Nucleus accumbens (tissue), 56 donors: ENCODE measurements around the gene AFTPH.

ENCODE experiments used
- DNase-seq, 56 donors: peaks; one replicate each; lab custom pipeline; 2025; lab: John Stamatoyannopoulos, UW

The AFTPH gene

DNA sequence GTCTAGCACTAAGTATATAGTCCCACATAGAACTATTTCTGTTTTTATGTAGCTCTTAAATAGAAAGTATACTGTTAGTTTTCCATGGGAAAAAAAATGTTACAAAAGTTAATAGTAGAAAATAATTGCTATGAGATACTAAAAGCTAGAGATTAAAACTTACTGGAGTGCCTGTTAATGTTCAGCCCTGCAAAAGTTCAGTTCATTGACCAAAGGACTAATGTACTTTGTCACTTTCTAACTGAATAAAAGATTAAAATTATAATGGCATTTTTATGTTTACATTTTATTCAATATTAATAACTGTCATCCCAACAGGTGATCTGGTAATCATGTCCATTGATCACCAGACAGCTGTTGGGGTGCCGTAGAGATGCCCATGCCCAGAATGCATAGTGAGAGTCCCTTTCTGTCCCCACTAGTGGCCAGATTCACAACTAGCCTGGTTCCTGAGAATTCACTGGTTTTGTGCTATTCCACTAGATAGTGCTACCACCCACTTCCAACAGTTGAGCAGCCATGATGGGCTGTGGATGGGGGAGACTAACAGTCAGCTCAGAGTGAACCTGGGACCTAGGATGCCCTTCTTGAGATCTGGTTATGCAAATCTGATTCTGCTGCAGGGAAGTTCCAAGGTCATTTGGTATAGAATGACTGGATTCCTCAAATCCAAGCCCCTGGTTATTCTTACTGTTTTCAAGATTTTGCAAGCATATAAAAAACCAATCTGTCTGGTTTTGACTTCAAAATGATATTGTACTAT, 57.8 kb downstream of the AFTPH start:
- DNase-seq, result no peak

DNA sequence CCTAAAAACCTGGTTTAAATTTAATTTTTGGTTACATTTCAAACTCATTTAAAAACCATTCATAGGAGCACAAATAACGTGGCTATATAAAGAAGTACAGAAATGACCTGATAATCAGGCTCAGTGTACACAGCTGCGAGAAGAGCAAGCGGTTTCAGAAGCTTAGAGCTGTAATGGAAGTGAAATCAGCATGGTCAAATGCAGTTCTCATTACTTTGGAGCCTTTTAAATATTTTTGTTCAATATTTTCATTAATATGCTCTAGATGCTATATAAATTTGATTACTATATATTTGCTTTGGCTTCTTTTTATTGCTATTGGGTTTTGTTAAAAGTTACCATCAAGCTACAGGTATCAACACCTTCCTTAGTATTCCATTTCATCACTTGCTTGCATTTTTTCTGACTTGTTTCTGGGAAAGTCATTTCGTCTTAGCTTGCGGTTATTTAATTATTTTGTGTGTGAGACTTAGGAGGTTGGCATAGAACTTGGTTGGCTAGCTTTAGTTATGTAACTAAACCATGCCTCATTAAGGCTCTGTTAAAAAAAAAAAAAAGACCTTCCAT, 58.7 kb downstream of the AFTPH start:
- DNase-seq, result no peak

DNA sequence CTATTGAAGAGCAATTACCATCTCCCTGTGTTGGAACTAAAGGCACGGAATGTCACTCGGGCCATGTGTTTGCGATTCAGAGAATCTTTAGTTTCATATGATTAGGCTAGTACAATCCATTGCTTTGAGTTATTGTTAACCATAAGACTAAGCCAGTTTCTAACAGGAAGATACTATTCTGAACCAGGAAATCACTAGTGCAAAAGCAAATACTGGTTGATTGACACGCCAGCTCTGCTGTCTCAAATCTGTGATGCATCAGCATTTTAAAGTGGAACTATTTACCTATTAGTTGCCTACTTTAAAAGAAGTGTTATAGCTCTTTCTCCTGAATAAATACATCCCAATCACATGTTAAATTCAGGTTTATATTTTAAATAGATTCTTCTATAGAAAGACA, 61.9 kb downstream of the AFTPH start:
- DNase-seq, result no peak

DNA sequence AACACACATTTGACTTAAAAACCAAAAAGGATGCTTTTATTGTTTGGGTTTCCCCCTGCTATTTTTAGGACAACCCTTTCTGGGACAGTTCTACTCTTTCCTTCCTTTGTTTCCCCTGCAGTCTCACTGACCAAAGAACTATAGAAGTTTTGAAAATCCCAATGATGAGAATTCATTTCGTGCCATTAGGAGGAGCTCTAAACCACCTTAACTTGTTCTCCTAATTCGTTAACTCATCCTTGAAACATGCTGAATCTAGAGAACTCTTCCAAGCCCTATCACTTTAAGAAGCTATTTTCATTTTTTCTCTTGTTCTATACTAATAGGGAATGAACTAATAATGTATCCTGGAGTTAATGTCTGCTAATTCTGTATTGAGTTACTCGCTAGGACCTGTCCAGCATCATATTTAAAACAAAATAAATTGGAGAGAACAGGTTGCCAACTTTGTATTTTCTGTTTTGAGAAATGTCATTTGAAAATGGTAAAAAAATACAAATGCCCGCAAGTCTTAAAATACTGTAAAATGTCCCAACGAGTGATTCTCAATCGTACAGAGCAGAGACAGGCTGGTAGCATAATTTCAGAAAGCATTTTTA, 62.9 kb downstream of the AFTPH start:
- no peak for DNase-seq

DNA sequence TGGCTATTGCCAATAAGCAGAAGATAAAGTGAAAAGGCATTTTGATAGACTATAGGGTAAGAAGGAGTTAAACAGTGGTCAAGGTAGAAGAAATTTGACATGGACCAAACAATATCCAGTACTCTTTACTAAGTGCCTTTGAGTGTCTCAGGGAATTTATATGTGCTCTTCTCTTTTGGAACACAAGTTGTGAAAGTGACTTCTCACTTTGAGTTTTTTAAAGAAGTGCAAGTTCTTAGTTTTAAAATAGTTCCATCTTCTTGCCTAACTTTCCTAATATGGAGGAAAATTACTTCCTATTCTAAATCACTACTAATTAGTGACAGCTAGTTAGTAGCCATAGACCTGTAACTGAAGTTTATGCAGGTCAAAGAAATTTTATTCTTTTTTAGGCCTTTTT, 63.4 kb downstream of the AFTPH start:
- DNase-seq, result no peak

DNA sequence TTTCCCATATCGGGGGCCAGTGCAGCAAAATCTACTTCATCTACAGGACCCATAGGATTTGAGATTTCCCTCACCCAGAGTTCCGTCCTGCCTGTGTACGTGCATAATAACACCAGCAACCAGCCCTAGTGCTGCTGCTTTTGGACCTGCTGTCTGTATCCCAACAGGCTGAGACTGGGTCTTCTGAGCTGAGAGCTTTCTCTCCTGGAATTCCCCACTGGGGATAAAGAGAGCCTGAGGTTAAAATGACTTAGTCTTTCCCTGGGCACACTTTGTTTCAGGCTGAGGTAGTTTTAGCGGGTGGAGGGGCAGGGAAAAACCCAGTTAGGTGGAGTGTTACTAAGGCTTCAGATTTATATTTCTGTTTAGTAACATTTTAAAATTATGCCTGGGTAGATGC, 67.1 kb downstream of the AFTPH start:
- no peak for DNase-seq

DNA sequence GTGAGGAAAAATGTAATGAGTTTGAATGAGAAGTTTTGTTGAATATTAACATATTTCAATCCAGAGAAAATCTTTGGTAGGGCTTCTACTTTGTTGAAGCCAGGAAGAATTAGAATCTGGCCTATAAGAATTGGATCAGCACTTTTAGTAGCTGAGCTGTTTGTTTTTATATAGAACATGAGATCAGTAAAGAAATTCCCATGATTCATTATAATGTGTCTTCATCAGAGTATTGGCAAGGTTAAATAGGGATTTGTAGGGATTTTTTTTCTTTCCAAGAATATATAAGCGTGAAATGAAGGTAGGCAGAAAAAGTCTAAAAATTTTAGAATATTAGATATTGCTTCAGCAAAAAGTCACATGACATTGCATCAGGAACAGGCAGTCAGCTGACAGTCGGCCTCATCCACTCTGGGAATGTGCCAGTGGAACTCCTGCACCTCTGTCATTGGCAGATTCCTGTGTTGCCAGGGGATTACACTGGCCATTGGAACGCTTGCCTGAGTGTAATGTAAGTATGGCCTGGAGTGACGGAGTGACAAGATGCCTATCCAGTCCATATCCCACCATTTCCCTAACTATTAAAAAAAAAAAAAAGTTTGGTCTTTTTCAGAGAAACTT, 69.0 kb downstream of the AFTPH start:
- peak in 1 of 56 donors; percentile 29 for DNase-seq

DNA sequence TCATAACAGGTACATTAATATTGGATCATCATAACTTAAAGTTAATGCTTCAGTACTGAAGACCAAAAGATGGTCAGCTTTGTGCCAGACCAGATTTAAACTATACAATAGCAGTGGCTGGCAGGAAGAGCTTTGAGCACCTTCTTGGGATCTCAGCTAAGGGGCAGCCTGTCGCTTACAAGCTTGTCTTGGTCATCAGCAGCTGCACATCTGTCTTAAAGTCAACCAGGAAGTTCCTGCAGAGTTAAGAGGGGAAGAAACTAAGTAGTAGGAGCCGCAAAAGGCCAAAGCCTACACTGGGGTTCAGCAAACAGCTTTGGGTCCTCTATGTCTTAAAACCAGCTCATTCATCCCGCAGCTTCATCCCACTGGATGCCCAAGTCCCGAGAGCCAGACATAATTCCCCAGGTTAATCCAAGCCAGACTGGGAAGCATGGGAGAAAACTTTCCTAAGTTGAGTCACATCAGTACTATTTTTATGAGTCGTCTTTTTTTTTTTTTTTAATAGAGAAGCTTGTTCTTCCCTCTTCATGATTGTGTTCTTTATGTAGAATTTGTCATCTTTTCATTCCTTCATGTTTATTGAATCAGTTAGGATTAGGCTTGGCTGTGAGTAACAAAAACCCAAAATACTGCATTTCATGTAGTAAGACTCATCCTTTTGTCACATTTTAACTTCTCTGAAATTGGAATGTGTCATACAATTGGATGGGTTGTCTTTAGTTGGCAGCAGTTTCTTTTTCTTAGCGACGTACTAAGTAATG, 70.3 kb downstream of the AFTPH start:
- no peak for DNase-seq

DNA sequence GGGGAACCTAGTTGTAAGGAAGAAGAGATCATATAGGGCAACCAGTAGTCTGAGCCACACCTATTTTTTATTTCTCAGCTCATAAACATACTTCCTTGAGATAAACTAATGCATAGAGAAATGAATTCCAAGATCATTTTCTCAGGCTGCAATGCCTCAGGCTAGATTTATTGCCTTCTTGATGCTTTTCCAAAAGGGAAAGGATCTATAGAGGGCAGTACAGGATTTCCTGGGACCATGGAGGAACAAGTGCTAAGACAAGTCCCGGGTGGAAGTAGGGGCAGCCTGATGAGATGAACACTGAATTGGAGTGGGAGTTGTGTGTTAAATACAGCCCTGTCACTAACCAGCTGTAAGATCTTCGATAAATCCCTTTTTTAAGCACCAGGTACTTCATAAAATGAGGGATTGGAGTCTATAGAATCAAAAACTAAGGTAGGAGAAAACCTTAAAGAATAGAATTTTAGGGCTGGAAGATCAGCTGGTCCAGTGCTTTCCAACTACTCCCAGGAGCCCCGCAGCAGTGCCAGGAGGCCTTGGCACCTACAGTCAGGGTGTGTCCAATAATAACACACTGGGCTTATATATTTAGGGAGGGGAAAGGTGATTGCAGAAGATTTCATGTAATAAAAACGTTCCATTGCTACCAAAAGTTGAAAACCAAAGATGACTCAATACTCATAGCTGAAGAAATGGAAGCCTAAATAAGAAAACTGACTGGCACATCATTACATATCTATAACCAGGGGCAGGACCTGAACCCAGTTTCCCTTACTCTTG, 71.5 kb downstream of the AFTPH start:
- DNase-seq, result no peak

DNA sequence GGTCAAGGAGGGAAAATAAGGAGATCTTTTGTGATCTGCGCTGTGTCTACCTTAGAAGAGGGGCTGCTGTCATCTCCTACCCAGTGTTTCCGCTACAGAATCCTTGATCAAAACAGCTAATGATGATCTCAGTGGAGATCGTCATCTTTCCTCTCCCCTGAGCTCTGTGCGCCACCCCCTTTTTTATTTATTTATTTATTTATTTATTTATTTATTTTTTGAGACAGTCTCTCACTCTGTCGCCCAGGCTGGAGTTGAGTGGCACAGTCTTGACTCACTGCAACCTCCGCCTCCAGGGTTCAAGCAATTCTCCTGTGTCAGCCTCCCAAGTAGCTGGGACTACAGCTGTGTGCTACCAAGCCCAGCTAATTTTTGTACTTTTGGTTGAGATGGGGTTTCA, 74.1 kb downstream of the AFTPH start:
- DNase-seq, result no peak

DNA sequence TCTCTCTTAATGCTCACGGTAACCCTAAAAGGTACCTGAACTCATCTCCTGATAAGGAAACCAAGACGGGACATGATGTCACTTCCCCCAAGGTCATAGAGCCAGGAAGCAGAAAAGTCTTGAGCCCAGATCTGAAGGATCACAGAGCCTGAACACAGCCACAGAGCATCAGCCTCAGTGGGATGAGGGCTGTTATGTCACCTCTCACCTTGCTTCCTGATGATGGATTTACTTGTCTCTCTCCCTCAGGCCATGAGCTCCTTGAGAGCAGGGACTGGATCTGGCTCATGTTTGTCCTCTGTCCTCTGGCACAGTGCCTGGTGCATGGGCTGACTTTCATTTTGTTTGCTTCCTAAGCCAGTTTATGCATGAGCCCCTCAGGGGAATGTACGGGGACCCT, 75.3 kb downstream of the AFTPH start:
- peak in 1 of 56 donors; percentile 6 for DNase-seq

DNA sequence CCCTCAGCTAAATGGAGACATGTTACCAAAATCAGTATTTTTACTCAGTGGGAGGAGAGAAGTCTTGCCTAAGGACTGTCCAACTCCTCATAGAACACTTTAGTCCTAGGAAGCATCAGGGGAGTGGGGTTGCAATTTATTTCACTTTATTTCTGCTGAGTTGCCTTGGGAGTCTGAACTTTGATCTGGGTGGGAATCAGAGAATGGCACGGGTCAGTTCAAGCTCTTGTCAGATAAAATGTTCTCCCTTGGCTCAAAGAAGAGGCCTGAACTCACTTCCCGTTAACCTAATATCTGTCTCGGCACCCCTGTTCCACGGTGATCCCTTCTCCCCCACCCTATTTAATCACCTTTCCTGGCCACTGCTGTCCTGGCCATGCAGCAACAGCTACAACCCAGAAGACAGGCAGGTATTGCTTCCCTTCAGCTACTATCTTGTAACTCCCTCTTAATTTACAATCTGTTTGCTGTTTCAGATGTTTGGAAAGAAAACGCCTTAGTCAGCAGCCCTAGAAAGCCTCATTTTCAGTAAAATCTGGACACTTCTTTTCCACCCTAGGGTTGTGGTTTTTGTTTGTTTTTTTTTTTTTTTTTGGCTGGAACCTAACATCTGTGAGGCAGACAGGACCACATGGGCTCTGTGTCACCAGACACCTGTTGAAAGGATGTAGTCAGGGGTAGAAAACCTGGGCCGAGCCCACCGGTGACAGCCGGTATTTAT, 77.1 kb downstream of the AFTPH start:
- no peak for DNase-seq

DNA sequence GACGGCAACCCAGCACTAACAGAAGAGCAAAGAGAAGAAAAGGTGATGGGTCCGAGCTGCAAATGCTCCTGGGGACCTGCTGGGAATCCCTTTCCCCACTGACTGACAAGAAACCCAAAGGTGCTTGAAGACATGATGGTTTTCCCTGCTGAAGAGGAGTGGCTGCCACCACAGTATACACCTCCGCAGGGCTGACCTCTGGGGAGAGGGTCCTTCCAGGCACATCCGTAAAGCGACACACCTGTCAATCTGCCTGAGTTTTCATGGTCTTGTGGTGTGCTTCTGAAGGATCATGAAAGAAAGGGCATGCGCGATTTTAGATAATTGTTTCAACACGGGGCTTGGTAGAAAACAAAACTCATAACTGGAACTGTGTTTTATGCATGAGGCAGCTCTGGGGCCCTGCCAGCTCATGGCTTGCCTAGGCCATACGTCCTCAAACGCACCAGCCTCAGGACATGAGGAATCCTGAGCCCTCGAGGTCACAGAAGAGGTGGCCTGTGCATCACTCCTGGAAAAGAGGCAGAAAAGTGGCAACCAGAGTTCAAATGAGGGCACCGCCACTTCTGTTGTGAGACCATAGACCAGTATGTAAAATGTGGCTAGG, 77.8 kb downstream of the AFTPH start:
- DNase-seq, result no peak

DNA sequence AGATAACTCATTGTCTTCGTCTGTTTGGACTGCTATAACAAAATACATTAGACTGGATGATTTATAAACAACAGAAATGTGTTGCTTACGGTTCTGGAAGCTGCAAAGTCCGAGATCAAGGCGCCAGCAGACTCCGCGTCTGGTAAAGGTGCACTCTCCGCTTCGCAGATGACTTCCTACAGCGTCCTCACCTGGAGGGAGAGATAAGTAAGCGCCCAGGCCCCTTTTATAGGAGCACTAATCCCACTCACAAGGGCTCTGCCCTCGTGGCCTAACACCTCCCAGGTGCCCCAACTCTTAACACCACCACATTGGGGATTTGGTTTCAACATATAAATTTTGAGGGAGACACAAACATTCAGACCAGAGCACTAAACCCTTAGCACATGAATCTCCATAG, 78.3 kb downstream of the AFTPH start:
- no peak for DNase-seq

DNA sequence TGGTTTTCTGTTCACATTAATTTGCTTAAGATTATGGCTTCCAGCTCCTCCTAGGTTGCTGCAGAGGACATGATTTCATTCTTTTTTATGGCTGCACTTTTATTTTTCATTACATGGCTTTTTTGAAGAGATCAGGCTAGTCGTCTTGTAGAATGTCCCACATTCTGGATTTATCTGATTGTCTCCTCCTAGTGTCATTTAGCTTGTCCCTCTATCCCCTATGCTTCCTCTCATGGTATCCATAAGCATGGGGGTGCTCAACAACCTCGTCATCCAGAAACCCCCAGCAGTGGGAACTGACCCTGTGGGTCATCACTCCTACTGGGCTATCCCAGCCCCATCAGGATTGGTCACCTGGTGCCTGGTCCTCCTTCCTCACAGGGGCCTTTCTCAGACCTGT, 80.0 kb downstream of the AFTPH start:
- no peak for DNase-seq

DNA sequence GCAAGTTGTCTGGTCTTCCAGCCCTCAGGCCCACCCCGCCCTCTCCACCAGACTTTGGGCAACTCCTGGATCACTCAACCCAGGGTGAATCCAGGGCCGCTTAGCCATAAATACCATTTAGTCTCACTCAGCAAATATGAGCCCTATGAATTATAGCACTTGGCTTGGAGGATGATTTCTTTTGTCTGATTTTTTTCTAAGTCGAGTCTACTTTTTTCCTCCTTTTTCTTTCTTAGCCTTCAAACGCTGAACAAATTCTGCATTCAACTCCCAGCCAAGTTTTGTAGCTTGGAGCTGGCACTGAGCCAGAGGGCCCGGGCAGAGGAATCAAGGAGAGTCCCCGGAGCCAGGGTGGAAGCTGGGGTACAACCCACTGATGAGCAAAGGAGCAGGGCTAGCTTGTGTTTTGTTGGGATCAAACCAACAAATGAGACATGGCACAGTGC, 80.9 kb downstream of the AFTPH start:
- peak in 10 of 56 donors; percentile 4 to 52 (median 26) for DNase-seq

DNA sequence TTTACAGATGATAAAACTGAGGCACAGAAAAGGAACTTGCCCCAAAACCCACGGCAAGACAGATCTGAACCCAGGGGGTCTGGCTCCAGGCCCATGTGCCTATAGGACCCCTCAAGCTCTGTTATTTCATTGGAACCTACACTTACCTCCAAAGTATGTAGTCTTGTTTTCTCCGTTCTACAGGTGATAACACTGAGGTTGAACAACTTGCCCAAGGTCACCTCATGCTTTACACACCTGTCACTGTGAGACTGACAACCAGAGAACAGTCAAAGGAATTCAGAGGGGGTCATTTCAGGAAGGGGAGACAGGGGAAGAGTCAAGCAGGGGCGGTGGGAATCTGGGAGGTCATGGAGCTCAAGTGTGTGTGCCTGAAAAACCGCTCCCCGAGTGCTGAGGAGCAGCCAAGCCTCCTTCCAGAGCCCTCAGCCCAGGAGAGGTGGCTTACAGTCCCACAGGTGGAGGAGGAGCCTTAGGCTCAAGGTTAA, 81.9 kb downstream of the AFTPH start:
- no peak for DNase-seq

DNA sequence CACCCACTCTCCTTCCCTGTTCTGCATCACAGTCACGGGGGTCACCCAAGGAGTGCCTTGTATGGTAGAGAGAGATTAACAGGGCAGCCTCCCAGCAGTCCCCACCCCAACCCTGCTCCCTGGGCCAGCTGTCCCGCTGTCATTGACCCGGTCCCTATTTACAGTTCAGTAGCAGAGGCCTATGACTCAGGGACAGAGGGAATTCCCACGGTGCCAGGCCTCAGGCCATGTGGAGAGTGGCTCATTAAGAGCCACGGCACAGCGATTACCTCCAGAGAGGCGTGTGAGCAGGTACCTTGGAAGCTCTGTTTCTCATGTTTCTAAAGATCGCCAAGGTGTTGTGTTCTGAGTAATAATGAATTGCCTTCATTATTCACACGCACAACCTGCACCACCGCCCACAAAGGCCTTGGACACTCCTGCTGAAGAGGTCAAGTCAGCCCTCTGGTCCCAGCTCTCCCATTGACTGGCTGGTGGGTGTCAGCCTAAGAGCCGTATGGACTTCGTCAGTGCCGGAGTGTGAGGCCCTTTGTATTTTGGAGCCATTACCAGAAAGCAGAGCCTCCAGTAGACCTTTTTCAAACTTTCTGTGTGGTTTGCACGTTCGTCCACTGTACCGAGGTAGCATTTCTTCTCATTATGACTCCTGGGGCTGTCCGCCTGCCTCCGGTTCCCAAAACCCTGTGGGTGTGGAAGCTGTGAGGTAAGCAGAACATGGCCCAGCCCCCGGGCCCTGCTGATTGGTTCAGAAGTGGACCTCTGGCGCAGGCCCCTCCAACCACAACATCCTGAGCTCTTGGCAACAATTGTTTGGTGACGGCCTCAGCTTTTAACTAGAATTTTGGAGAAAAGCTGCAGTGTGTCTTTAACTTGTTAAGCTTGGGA, 82.6 kb downstream of the AFTPH start:
- peak in 20 of 56 donors; percentile 6 to 60 (median 30) for DNase-seq
